Activated T-cell treated with anti-CD3 and anti-CD28 coated beads, Interleukin-2, amount 50 U/mL, for 48 hours (primary cell): ENCODE measurements around the gene OPRD1.

ENCODE experiments used
- DNase-seq, 2 experiments: peaks; one replicate each; pipeline ENCODE4 v3.0.0-alpha.2; 2020

OPRD1 gene

DNA sequence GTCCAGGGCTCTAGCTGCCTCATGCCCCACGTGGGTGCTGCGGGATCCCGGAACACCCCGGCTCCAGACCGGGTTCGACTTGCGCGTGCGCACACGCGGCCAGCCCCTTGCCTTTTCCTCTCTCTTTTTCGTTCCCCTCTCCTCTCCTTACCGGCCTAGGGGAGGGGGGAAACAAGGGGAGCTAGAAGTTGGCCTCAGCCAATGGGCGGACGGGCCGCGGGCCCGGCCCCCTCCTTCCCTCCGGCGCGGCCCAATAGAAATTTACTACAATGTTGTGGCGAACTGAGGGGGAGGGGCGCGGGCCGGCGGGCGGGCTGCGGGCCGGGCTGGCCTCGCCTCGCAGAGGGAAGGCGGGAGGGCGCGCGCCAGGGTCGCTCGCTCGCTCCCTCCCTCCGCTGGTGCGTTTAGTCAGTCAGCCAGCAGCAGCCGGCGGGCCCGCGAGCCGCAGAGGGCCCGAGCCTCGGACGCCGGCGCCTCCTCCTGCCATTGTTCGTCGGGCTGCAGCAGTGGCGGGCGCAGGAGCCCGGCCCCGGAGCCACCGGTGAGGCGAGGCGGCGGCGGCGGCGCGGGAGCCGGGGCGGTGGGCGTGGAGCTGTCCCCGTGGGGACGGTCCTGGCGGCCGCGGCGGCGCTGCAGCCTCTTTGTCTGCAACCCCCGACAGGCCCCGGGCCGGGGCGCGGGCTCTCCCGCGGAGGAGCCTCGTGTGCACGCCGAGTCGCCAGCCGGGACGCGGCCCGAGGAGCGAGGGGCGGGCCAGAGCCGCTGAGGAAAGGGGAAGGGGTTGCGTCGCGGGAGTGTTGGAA lies 102.5 kb downstream of the OPRD1 start, which contains the start of gene EPB41:
TSS of gene EPB41 (plus strand) at position 342 of the 803 bp plus-strand sequence. CDS start 72,869 bp downstream, outside the sequence.
- DNase-seq: peak; percentile 92 to 94

DNA sequence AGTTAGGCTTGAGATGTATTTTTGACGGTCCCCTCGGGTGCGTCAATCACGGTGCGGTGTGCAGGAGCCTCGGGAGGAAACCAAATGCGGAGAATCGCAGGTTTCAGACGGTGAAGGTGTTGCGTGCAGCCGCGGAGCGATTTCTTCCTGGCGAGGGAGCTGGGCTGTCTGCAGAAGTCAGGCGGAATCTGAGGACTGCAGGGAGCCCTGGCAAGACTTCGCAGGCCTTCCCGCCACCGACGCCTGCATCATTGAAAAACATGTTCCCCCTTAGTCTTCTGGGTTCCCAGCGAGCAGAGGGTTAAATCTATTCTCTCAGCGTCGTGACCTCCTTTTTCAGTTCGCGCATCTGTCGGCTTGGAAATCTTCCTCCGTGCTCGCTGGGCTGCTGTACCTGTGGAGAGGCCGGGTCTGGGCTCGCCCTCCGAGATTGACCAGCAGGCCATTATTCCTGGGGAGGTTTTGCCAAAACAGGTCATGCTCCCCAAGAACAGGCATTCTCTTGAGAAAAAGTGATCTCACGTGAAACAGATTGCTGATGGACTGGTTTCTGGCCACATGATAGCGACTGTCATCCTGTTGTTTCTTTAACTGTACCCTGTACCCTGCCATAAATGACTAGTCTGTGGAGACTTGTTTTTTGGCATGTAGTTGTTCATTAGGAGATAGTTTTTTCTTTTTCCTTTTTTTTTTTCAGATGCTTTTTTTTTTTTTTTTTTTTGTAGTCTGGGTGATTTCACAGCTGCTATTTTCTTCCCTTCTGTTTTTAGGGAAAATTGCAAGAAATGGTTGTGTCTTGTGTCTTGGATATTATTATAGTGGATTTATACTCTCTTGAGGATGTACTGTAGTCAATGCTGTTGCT lies 103.3 kb downstream of the OPRD1 start:
- DNase-seq: peak; percentile 66 to 72

DNA sequence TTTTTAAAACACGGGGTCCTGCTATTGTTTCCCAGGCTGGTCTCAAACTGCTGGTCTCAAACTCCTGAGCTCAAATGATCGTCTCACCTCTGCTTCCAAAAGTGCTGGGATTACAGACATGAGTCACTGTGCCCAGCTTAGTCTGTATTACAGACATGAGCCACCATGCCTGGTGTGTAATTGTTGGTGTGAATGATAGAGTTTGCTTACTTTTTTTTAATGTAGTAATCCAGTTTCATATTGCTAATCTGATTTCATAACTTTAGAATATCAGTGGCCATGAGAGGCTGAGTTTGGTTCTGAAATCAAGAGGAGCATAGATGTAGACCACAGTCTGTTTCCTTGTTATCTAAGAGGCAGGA lies 105.8 kb downstream of the OPRD1 start:
- DNase-seq: peak in 1 of 2 experiments; percentile 32
